Measurements from ENCODE around the gene KRT5. TPM values are rescaled to one million over a fixed set of nuclear protein-coding genes. Genes with fewer than 3 reads are reported as not detected.

KRT5 gene
- total RNA-seq, 1 experiment from 2014 or later, result 0.67 TPM

GRCh38 chr12:52480073-52480472 lies 40.1 kb downstream of the KRT5 start:
- CTCF ChIA-PET, result no interaction called here
- POLR2A ChIA-PET (ENCODE audit: low non-redundant PET), result no interaction called here
- Histone ChIP-seq H3K4me3 (ENCODE audit: low read depth, low read length, poor library complexity, severe bottlenecking) (no peak overlapping the region), H3K27ac (ENCODE audit: low read depth, low read length, poor library complexity, severe bottlenecking) (no peak overlapping the region), H3K36me3 (ENCODE audit: insufficient read depth, low read length, poor library complexity, severe bottlenecking) (no peaks in the 10 kb centered on the region), H3K27me3 (replicated peaks; ENCODE audit: insufficient read depth, low read depth, low read length, poor library complexity) (peaks cover 18% of the 10 kb centered on the region), H3K4me1 (ENCODE audit: insufficient read depth, low read length, poor library complexity, severe bottlenecking) (no peaks in the 10 kb centered on the region), H3K9me3 (ENCODE audit: low read depth, low read length, poor library complexity, severe bottlenecking) (peaks cover 7% of the 10 kb centered on the region)
- intact Hi-C loops (cut with micrococcal nuclease; ENCODE audit: unreplicated experiment), result no loop called here
- DNase-seq (ENCODE audit: low spot score), result no peak
- no TSS peak for BruUV-seq (replicated peaks)
- TF ChIP-seq EZH2 (IDR thresholded peaks at IDR 0.05; ENCODE audit: borderline replicate concordance, low read depth, low read length, poor library complexity, severe bottlenecking) (no peak), CTCF (conservative IDR thresholded peaks at IDR 0.05; ENCODE audit: low read depth, low read length) (no peak)

GRCh38 chr12:52477651-52478050 lies 42.5 kb downstream of the KRT5 start:
- Histone ChIP-seq H3K9me3 (ENCODE audit: low read depth, low read length, poor library complexity, severe bottlenecking) (no peaks in the 10 kb centered on the region), H3K27ac (ENCODE audit: low read depth, low read length, poor library complexity, severe bottlenecking) (no peak overlapping the region), H3K27me3 (replicated peaks; ENCODE audit: insufficient read depth, low read depth, low read length, poor library complexity) (peaks cover 7% of the 10 kb centered on the region), H3K36me3 (ENCODE audit: insufficient read depth, low read length, poor library complexity, severe bottlenecking) (no peaks in the 10 kb centered on the region), H3K4me3 (ENCODE audit: low read depth, low read length, poor library complexity, severe bottlenecking) (no peak overlapping the region), H3K4me1 (ENCODE audit: insufficient read depth, low read length, poor library complexity, severe bottlenecking) (no peaks in the 10 kb centered on the region)
- TF ChIP-seq CTCF (conservative IDR thresholded peaks at IDR 0.05; ENCODE audit: low read depth, low read length), result no peak
- TF ChIP-seq EZH2 (IDR thresholded peaks at IDR 0.05; ENCODE audit: borderline replicate concordance, low read depth, low read length, poor library complexity, severe bottlenecking), result no peak
- POLR2A ChIA-PET (ENCODE audit: low non-redundant PET), result no interaction called here
- BruUV-seq (replicated peaks), result no TSS peak
- intact Hi-C loops (cut with micrococcal nuclease; ENCODE audit: unreplicated experiment), result no loop called here
- CTCF ChIA-PET, result no interaction called here
- DNase-seq (ENCODE audit: low spot score), result no peak

- no peak overlapping the region for H3K27ac ChIP-seq (ENCODE audit: low read depth, low read length, poor library complexity, severe bottlenecking)
- TF ChIP-seq EZH2 (IDR thresholded peaks at IDR 0.05; ENCODE audit: borderline replicate concordance, low read depth, low read length, poor library complexity, severe bottlenecking) (no peak), CTCF (conservative IDR thresholded peaks at IDR 0.05; ENCODE audit: low read depth, low read length) (no peak)
- H3K4me1 ChIP-seq (ENCODE audit: insufficient read depth, low read length, poor library complexity, severe bottlenecking), result no peaks in the 10 kb centered on the region
- BruUV-seq (replicated peaks), result no TSS peak
- no peak overlapping the region for H3K4me3 ChIP-seq (ENCODE audit: low read depth, low read length, poor library complexity, severe bottlenecking)
- peaks cover 3% of the 10 kb centered on the region for H3K27me3 ChIP-seq (replicated peaks; ENCODE audit: insufficient read depth, low read depth, low read length, poor library complexity)
- ChIA-PET POLR2A (ENCODE audit: low non-redundant PET) (no interaction called here), CTCF (no interaction called here)
- no peak for DNase-seq (ENCODE audit: low spot score)
- H3K36me3 ChIP-seq (ENCODE audit: insufficient read depth, low read length, poor library complexity, severe bottlenecking), result no peaks in the 10 kb centered on the region
- intact Hi-C loops (cut with micrococcal nuclease; ENCODE audit: unreplicated experiment), result no loop called here
- H3K9me3 ChIP-seq (ENCODE audit: low read depth, low read length, poor library complexity, severe bottlenecking), result no peaks in the 10 kb centered on the region
Observed at GRCh38 chr12:52474212-52474611, 46.0 kb downstream of the KRT5 start.

All from A673 (cell line).